Activated T-helper 17 cell treated with anti-CD3 and anti-CD28 coated beads, Interleukin-2, amount 50 U/mL, for 72 hours (primary cell): ENCODE results near the gene TRABD. TPM values are rescaled to one million over a fixed set of nuclear protein-coding genes. Genes with fewer than 3 reads are reported as not detected.

Experiments
- ATAC-seq: fragments of 150-1000 bp; cut with Tn5 transposase; replicated peaks from 2 replicates; pipeline ENCODE4 v1.10.0; 2021; ENCODE audit warnings: mild to moderate bottlenecking, moderate library complexity
- H3K27ac Mint-ChIP-seq: one replicate; pipeline ENCODE4 v1.8.0; 2022; ENCODE audit warnings: mixed read lengths
- H3K27me3 Mint-ChIP-seq: one replicate; pipeline ENCODE4 v1.8.0; 2022; ENCODE audit warnings: mixed read lengths
- H3K36me3 Mint-ChIP-seq: one replicate; pipeline ENCODE4 v1.8.0; 2022; ENCODE audit warnings: low read depth, mild to moderate bottlenecking, mixed read lengths
- H3K4me1 Mint-ChIP-seq: one replicate; pipeline ENCODE4 v1.8.0; 2022; ENCODE audit warnings: mixed read lengths
- H3K4me3 Mint-ChIP-seq: one replicate; pipeline ENCODE4 v1.8.0; 2022; ENCODE audit warnings: mild to moderate bottlenecking, mixed read lengths
- H3K9me3 Mint-ChIP-seq: one replicate; pipeline ENCODE4 v1.8.0; 2022; ENCODE audit warnings: mixed read lengths
- total RNA-seq, 2 donors: library from RNA; stranded (reverse); gene quantifications; one replicate each; pipeline ENCODE4 v1.2.3, GENCODE V29; 2022

TRABD gene
- total RNA-seq, 2 donors from 2014 or later = 70.1 to 116 TPM

DNA sequence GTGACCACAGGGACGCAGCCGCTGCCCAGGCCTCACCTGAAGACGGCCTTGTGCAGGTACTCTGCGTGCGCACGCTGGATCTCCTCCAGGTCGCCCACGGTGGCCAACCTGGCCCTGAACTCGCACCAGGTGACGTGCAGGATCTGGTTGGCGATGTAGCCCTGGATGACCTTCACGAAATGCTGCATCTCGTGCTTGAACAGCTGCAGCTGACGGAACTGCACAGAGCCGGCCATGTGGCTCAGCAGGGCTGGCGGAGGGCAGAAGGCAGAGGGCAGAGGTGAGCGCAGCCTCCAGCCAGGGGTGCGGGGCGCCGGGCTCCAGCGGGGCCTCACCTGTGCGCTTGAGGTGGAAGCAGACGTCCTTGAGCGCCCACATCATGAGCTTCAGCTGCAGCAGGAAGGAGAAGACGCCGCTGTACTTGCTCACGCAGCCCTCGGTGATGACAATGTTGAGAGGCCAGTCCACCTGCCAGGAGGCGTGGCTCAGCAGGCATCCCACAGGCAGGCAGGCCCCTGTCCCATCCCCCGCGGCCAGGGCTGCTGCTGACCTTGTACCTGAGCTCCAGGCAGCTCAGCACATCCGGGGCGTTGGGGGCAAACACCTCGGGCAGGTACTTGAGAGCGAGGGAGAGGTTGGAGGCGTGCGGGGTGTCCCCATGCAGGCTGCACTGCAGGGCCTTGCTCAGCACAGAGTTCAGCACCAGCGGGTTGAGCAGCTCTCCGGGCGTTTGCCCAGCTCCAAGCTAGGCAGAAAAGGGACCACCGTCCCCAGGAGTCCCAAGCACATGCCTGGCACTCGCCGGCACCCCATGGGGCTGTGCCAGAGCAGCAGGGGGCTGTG is 32.7 kb downstream of the TRABD start:
- no peaks in the 10 kb centered on the region for H3K9me3 Mint-ChIP-seq
- H3K27me3 Mint-ChIP-seq = no peaks in the 10 kb centered on the region
- no peak overlapping the region for H3K27ac Mint-ChIP-seq
- peaks cover 60% of the 10 kb centered on the region for H3K36me3 Mint-ChIP-seq
- ATAC-seq = no peak
- peaks cover 6% of the 10 kb centered on the region for H3K4me1 Mint-ChIP-seq
- no peak overlapping the region for H3K4me3 Mint-ChIP-seq

- no peak overlapping the region for H3K4me3 Mint-ChIP-seq
- H3K4me1 Mint-ChIP-seq = peaks cover 6% of the 10 kb centered on the region
- no peak overlapping the region for H3K27ac Mint-ChIP-seq
- peaks cover 60% of the 10 kb centered on the region for H3K36me3 Mint-ChIP-seq
- H3K9me3 Mint-ChIP-seq = no peaks in the 10 kb centered on the region
- ATAC-seq = peak; percentile 30
- H3K27me3 Mint-ChIP-seq = no peaks in the 10 kb centered on the region
These were observed 33.4 kb downstream of the TRABD start for GRCh38 chr22:50218996-50219727.

GRCh38 chr22:50219800-50220602 is 34.3 kb downstream of the TRABD start:
- Mint-ChIP-seq H3K4me1 (peaks cover 2% of the 10 kb centered on the region), H3K27ac (no peak overlapping the region), H3K9me3 (no peaks in the 10 kb centered on the region), H3K36me3 (peaks cover 56% of the 10 kb centered on the region), H3K27me3 (no peaks in the 10 kb centered on the region), H3K4me3 (no peak overlapping the region)
- no peak for ATAC-seq

- Mint-ChIP-seq H3K4me3 (no peak overlapping the region), H3K27ac (no peak overlapping the region), H3K27me3 (no peaks in the 10 kb centered on the region), H3K9me3 (no peaks in the 10 kb centered on the region), H3K4me1 (no peaks in the 10 kb centered on the region), H3K36me3 (peaks cover 57% of the 10 kb centered on the region)
- no peak for ATAC-seq
These were observed 35.1 kb downstream of the TRABD start for GRCh38 chr22:50220603-50221409.

DNA sequence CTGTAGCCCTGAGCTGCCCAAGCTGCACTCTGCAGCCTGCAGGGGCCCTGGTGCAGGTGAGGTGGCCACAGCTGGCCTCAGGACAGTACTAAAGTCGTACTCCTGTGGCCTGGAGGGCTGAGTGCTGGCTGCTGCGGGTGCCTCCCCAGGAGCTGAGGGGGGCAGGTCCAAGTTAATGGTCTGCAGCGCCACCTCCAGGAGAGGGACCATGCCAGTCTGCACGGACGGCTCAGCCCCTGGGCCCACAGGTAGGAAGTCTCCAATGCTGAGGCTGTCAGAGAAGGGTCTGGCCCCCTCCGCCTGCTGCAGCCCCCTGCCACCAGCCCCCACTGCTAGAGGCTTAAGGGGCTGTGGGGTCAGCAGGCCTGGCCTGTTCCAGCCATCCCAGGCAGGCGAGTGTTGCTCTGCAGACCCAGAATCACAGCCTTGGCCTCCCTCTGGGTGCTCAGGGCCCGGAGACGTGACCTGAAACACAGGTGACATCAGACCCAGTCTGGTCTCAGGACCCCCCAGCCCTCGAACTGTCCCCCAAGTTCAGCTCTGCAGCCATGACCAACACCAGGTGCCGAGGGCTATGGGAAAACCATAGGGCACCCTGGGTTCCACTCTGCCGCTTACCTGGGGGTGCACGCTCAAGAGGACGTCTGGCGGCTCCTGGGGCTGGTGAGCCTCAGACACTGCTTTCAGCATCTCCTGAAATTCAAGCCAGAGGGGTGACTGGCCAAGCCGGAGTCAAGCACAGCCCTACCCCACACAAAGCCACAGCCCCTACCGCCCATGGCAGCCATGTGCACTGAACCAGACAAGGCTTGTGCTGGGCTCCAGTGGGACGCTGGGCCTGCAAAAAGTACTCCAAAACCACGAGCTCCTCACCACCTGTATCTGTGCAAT is 35.9 kb downstream of the TRABD start:
- Mint-ChIP-seq H3K27me3 (no peaks in the 10 kb centered on the region), H3K4me1 (no peaks in the 10 kb centered on the region)
- ATAC-seq = no peak

GRCh38 chr22:50222508-50222907 is 36.8 kb downstream of the TRABD start:
- no peaks in the 10 kb centered on the region for H3K27me3 Mint-ChIP-seq
- H3K4me3 Mint-ChIP-seq = no peak overlapping the region
- ATAC-seq = no peak
- no peak overlapping the region for H3K27ac Mint-ChIP-seq
- no peaks in the 10 kb centered on the region for H3K9me3 Mint-ChIP-seq
- H3K4me1 Mint-ChIP-seq = no peaks in the 10 kb centered on the region
- peaks cover 56% of the 10 kb centered on the region for H3K36me3 Mint-ChIP-seq

More for the DNA sequence above, 35.9 kb downstream of the TRABD start:
- peaks cover 56% of the 10 kb centered on the region for H3K36me3 Mint-ChIP-seq
- H3K4me3 Mint-ChIP-seq = no peak overlapping the region
- no peaks in the 10 kb centered on the region for H3K9me3 Mint-ChIP-seq
- no peak overlapping the region for H3K27ac Mint-ChIP-seq

- Mint-ChIP-seq H3K4me3 (no peak overlapping the region), H3K4me1 (peaks cover 6% of the 10 kb centered on the region)
These were observed 38.4 kb downstream of the TRABD start for GRCh38 chr22:50224071-50224470.

DNA sequence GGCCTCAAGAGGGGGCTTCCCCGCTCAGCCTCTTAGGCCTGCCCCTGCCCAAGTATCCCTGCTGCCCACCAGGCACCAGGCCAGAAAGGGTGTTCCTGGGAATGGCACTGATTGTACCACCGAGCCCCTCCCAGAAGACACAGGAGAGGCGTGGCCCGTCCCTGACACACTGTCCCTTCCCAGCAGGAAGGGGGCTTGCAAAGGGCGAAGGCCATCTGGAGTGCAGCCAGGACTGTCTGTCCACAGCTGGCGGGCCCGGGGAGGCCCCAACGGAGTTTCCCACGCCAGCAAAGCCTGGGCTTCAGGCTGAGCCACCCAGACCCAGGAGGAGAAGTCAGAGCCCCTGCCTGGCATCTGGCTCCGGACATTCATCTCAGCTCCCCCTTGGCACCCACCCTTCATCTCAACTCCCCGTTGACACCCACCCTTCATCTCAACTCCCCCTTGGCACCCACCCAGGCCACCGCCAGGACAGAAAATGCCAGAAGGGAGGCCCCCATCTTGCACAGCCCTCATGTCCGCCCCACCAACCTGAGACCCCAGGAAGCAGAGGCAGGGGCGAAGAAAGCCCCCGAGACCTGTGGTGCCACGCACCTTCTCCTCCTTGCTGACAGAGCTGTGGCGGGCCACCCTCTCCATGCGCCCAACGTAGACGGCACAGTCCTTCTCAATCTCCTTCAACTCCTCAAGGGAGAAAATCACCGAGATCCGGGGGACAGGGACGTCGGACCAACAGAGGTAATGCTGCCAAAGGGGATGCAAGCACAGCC is 39.7 kb downstream of the TRABD start:
- Mint-ChIP-seq H3K4me3 (no peak overlapping the region), H3K27ac (no peak overlapping the region), H3K27me3 (no peaks in the 10 kb centered on the region), H3K4me1 (peaks cover 10% of the 10 kb centered on the region), H3K9me3 (no peaks in the 10 kb centered on the region), H3K36me3 (peaks cover 71% of the 10 kb centered on the region)
- no peak for ATAC-seq

More at GRCh38 chr22:50224071-50224470, 38.4 kb downstream of the TRABD start:
- Mint-ChIP-seq H3K27me3 (no peaks in the 10 kb centered on the region), H3K36me3 (peaks cover 60% of the 10 kb centered on the region), H3K27ac (no peak overlapping the region), H3K9me3 (no peaks in the 10 kb centered on the region)
- ATAC-seq = no peak

- Mint-ChIP-seq H3K36me3 (peaks cover 70% of the 10 kb centered on the region), H3K4me3 (no peak overlapping the region), H3K4me1 (peaks cover 10% of the 10 kb centered on the region), H3K27me3 (no peaks in the 10 kb centered on the region), H3K9me3 (no peaks in the 10 kb centered on the region), H3K27ac (no peak overlapping the region)
- ATAC-seq = no peak
These were observed 40.6 kb downstream of the TRABD start for GRCh38 chr22:50226063-50226874.

DNA sequence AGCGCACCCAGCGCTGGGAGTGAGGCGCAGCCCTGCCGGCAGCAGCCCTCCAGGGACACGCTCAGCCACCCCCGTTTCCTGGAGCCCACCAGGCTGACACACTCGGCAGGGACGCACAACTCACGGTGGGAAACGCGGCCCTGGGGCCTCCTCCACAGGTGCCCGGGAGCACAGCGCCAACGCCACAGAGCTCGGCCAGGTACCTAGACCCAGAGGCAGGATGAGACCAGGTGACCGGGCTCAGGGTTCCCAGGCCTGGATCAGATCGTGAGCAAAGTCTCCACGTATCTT is 41.1 kb downstream of the TRABD start:
- Mint-ChIP-seq H3K4me3 (no peak overlapping the region), H3K27me3 (no peaks in the 10 kb centered on the region), H3K27ac (no peak overlapping the region), H3K9me3 (no peaks in the 10 kb centered on the region), H3K4me1 (peaks cover 10% of the 10 kb centered on the region), H3K36me3 (peaks cover 74% of the 10 kb centered on the region)
- no peak for ATAC-seq

- Mint-ChIP-seq H3K36me3 (peaks cover 74% of the 10 kb centered on the region), H3K4me3 (no peak overlapping the region), H3K27me3 (no peaks in the 10 kb centered on the region), H3K27ac (no peak overlapping the region), H3K4me1 (peaks cover 10% of the 10 kb centered on the region), H3K9me3 (no peaks in the 10 kb centered on the region)
- no peak for ATAC-seq
These were observed 42.0 kb downstream of the TRABD start for GRCh38 chr22:50227579-50228215.

- H3K36me3 Mint-ChIP-seq = peaks cover 74% of the 10 kb centered on the region
- H3K4me1 Mint-ChIP-seq = peaks cover 10% of the 10 kb centered on the region
- no peaks in the 10 kb centered on the region for H3K9me3 Mint-ChIP-seq
- no peak for ATAC-seq
- H3K27me3 Mint-ChIP-seq = no peaks in the 10 kb centered on the region
- H3K27ac Mint-ChIP-seq = peak overlapping the region; percentile 51
- H3K4me3 Mint-ChIP-seq = no peak overlapping the region
These were observed 42.7 kb downstream of the TRABD start for GRCh38 chr22:50228366-50228765.
